ENCODE measurements around the gene BRD1. TPM values are rescaled to one million over a fixed set of nuclear protein-coding genes. Genes with fewer than 3 reads are reported as not detected.

The BRD1 gene
- total RNA-seq, 8 experiments from 2014 or later: 19.1 to 44.4 (median 27.5) TPM

DNA sequence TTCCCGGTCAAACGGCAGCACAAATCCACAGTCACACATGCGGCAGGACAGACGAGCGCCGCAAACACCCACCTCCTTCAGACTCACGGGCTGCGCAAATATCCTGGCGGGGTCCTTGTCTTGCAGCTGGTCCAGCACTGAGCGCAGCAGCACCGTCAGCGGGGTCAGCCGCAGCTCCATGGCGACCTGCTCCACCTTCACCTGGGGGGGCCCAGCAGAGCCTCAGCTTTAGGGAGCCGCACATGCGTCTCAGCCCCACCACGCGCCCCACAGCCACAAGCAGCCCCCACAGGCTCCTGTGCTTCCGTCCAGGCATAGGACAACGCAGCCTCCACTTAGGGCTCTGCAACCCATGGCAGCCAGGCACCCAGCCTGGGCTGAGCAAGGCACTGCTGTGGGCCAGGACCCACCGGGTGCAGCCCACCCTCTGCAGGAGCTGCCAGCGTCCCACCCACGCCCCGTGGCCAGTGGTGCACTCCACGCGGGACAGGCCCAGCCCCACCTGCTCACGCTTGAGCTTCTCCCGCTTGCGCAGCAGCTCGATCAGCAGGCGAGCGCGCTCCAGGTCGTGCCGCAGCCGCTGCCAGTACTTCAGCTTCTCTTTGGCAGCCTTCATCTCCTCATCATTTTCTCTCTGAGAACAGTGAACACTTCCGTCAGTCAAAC lies 29.1 kb downstream of the BRD1 start:
- ATAC-seq (replicated peaks in 6 of 8): no peak
- in situ Hi-C loops (cut with MboI; ENCODE audit: low pct_unique_long_range_greater_than_20kb in 2 of 9, low sequenced_read_pairs in 9 of 9, unreplicated experiment in 9 of 9): loop anchor here in 1 of 9 experiments (25.0 kb wide), 1 partner anchor 114 kb away; the partner anchor contains the start of genes ALG12 and CRELD2
- Histone ChIP-seq H3K4me1 (replicated peaks in 1 of 2) (no peaks in the 10 kb centered on the region), H3K4me3 (no peak overlapping the region), H3K27ac (no peak overlapping the region)
- WGBS, 10 experiments: 89 to 100% (median 98%) methylated on average over 1 to 15 of the region's 37 CpGs; no CpG with 5 or more reads in 4 of the 10 experiments

DNA sequence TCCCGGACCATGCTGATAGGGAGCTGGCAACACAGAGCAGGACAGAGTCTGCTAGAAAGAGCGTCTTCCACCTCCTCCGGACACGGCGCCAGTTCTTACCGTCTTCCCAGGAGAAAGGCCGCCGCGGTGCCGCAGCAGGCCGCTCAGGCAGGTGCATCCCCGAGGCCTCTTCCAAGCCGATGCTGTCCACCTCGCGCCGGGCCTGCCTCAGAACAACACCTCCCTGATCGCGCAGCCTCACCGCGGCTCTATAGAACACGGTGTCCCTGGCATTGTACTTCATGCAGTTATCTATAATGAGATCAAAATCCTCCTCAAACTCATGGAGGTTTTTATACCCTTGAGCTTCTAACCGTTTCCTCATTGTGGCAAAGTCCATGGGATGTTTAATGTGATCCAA lies 30.0 kb downstream of the BRD1 start:
- H3K4me1 ChIP-seq (replicated peaks in 1 of 2): no peaks in the 10 kb centered on the region
- WGBS, 10 experiments: 40 to 100% (median 96%) methylated on average over 1 to 20 of the region's 22 CpGs; no CpG with 5 or more reads in 4 of the 10 experiments
- ATAC-seq (replicated peaks in 6 of 8): no peak
- no peak overlapping the region for H3K4me3 ChIP-seq
- H3K27ac ChIP-seq: no peak overlapping the region
- in situ Hi-C loops (cut with MboI; ENCODE audit: low pct_unique_long_range_greater_than_20kb in 2 of 9, low sequenced_read_pairs in 9 of 9, unreplicated experiment in 9 of 9): loop anchor here in 1 of 9 experiments (25.0 kb wide), 1 partner anchor 115 kb away; the partner anchor contains the start of genes ALG12 and CRELD2

DNA sequence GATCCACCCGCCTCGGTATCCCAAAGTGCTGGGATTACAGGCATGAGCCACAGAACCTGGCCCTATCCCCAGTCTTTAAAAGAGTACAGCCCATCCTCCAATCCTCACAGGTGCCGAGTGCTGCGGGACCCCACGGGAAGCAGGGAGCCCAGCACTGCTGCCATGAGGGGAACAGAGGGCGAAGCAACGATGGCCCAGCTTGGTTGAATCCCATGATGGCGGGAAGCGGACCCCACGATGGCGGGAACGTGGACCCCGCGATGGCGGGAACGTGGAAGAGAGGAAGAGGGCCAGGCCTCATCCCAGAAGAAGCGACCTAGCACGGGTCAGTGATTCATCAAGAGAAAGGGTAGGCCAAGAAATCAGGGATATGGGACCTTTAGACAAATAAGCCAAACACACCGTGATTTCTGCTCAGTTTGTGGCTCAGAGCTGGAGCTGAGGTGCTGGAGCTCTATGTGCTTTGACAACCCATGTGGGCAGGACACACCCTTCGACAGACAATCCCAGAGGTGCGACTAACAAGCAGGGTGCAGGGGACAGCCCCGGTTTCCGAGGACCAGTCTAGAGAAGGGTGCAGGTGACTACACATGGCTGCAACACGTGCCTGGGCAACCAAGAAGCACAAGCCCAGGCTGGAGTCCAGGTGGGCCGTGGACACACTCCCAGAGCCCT lies 30.9 kb downstream of the BRD1 start:
- no peak overlapping the region for H3K4me3 ChIP-seq
- no peaks in the 10 kb centered on the region for H3K4me1 ChIP-seq (replicated peaks in 1 of 2)
- in situ Hi-C loops (cut with MboI; ENCODE audit: low pct_unique_long_range_greater_than_20kb in 2 of 9, low sequenced_read_pairs in 9 of 9, unreplicated experiment in 9 of 9): loop anchor here in 1 of 9 experiments (25.0 kb wide), 1 partner anchor 116 kb away; the partner anchor contains the start of genes ALG12 and CRELD2
- no peak overlapping the region for H3K27ac ChIP-seq
- peak in 1 of 8 experiments; percentile 23 for ATAC-seq (replicated peaks in 6 of 8)
- WGBS, 10 experiments: 90 to 100% (median 97%) methylated on average over 1 to 22 of the region's 25 CpGs; no CpG with 5 or more reads in 3 of the 10 experiments

DNA sequence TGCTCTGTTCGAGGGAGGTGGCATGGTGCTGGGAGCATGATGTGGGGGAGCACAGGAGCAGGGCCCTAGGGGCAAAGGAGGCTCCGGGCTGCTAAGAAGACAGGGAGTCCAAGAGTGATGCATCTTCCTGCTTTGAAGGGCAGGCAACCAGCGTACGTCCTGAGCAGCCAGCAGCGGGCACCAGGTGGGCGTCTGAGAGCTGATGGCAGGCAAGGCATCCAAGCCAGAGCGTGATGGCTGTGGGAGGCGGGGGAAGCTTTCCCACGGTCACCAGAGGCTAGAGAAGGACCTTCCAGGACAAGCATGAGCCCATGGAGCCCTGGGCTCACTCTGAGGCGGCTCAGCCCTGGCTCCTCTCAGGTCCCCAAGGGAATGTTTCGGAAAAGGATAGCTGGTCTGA lies 32.2 kb downstream of the BRD1 start:
- Histone ChIP-seq H3K4me3 (no peak overlapping the region), H3K4me1 (replicated peaks in 1 of 2) (no peaks in the 10 kb centered on the region), H3K27ac (no peak overlapping the region)
- ATAC-seq (replicated peaks in 6 of 8): no peak
- WGBS, 10 experiments: 80 to 100% (median 94%) methylated on average over 1 to 6 of the region's 11 CpGs; no CpG with 5 or more reads in 3 of the 10 experiments
- in situ Hi-C loops (cut with MboI; ENCODE audit: low pct_unique_long_range_greater_than_20kb in 2 of 9, low sequenced_read_pairs in 9 of 9, unreplicated experiment in 9 of 9): loop anchor here in 1 of 9 experiments (25.0 kb wide), 1 partner anchor 117 kb away; the partner anchor contains the start of genes ALG12 and CRELD2

DNA sequence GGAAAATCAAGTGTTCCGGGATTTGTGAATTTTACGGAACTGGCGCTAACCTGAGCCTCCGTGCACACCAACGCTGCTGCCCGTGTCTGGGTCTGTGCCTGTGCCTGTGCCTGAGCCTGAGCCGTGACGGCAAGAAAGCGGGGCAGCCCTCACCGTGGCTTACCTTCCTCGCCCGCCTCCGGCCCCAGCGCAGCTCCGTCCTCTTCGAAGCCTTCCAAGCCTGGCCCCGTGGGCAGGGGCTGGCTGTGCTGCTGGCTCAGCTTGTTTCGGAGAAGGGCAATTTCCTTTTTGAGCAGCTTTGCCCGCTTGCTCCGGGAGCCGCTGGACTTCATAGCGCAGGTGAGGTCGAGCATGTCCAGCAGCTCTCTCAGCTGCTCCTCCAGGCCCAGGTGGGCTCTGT lies 33.8 kb downstream of the BRD1 start:
- Histone ChIP-seq H3K27ac (no peak overlapping the region), H3K4me3 (no peak overlapping the region), H3K4me1 (replicated peaks in 1 of 2) (no peaks in the 10 kb centered on the region)
- 78 to 100% (median 94%) methylated on average over 3 to 18 of the region's 23 CpGs; no CpG with 5 or more reads in 2 of the 10 experiments for WGBS, 10 experiments
- ATAC-seq (replicated peaks in 6 of 8): no peak
- in situ Hi-C loops (cut with MboI; ENCODE audit: low pct_unique_long_range_greater_than_20kb in 2 of 9, low sequenced_read_pairs in 9 of 9, unreplicated experiment in 9 of 9): loop anchor here in 1 of 9 experiments (25.0 kb wide), 1 partner anchor 118 kb away; the partner anchor contains the start of genes ALG12 and CRELD2

DNA sequence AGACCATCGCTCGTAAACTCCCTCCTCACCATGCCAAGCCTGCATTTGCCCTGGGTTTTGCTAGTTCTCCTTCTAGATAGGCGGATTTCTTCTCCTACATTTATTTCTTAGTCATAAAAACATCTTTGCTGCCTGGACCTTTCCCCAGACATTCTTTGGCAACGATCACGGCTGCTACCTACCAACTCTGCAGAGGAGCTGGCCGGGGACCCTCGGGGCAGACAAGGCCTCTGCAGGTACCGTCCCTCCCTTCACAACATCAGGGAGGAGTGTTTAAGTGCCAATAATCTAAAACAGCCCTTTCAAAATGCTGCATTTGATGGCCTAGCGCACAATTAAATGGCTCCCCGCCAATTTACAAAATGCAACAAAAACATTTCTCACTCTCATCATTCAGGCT lies 34.4 kb downstream of the BRD1 start:
- ATAC-seq (replicated peaks in 6 of 8): no peak
- H3K27ac ChIP-seq: no peak overlapping the region
- in situ Hi-C loops (cut with MboI; ENCODE audit: low pct_unique_long_range_greater_than_20kb in 2 of 9, low sequenced_read_pairs in 9 of 9, unreplicated experiment in 9 of 9): loop anchor here in 1 of 9 experiments (25.0 kb wide), 1 partner anchor 119 kb away; the partner anchor contains the start of genes ALG12 and CRELD2
- no peak overlapping the region for H3K4me3 ChIP-seq
- H3K4me1 ChIP-seq (replicated peaks in 1 of 2): no peaks in the 10 kb centered on the region
- 64 to 100% (median 94%) methylated on average over 1 to 9 of the region's 10 CpGs for WGBS, 10 experiments

DNA sequence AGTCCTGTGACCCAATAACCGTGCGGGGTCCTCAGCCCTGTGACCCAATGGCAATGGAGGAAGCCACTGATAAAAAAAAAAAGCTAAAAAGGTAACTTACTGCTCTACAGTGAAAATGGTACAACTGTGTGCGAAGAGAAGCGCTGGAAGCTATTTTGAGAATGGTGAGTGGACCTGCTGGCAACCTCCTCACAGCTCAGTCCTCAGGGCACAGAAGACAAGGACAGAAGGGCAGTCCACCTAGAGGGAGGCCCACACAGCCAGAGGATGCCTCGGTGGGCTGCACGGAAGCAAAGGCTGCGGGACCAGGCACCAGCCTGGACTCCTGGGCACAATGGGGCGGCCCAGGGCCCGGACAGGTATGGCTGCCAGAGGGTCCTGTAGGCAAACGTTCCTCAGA lies 35.6 kb downstream of the BRD1 start:
- no peak overlapping the region for H3K27ac ChIP-seq
- H3K4me1 ChIP-seq (replicated peaks in 1 of 2): no peaks in the 10 kb centered on the region
- WGBS, 10 experiments: 92 to 100% (median 94%) methylated on average over 1 to 10 of the region's 10 CpGs; no CpG with 5 or more reads in 2 of the 10 experiments
- in situ Hi-C loops (cut with MboI; ENCODE audit: low pct_unique_long_range_greater_than_20kb in 2 of 9, low sequenced_read_pairs in 9 of 9, unreplicated experiment in 9 of 9): loop anchor here in 1 of 9 experiments (25.0 kb wide), 1 partner anchor 120 kb away; the partner anchor contains the start of genes ALG12 and CRELD2
- ATAC-seq (replicated peaks in 6 of 8): no peak
- no peak overlapping the region for H3K4me3 ChIP-seq

DNA sequence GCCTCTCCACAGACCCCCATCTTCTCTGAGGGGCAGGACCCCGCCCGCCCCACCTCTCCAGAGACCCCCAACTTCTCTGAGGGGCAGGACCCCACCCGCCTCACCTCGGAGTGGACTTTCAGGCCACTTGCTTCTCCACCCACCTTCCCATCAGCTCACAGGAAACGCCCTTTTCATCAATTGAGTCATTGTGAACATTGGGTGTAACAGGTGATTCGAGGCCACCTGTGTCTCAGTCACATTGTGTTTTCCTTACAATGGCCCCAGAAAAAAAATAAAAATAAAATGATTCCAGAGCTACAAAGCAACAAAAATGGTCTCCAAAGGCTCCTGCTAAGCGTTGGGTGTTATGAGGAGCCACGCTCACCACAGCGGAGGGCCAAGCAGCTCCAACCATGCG lies 36.0 kb downstream of the BRD1 start:
- WGBS, 10 experiments: 40 to 100% (median 92%) methylated on average over 1 to 6 of the region's 10 CpGs; no CpG with 5 or more reads in 3 of the 10 experiments
- in situ Hi-C loops (cut with MboI; ENCODE audit: low pct_unique_long_range_greater_than_20kb in 2 of 9, low sequenced_read_pairs in 9 of 9, unreplicated experiment in 9 of 9): loop anchor here in 1 of 9 experiments (25.0 kb wide), 1 partner anchor 121 kb away; the partner anchor contains the start of genes ALG12 and CRELD2

DNA sequence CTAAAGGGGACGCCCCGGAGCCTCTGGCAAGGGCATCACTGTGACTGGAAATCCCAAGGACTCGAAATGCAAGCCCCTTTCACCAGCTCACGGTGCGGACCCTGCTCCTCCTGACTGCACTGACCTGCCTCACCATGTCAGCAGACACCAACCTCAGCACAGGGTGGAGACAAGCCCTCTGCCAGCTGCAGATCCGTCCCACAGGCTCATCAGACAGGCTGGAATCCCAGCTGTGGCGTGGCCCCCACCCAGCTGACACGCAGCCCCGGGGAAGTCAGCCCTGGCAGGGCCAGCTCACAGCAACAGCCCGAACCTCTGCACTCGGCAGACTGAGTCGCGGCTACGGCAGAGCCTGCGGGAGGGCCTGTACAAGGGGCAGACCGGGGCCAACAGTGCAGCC lies 36.8 kb downstream of the BRD1 start:
- Histone ChIP-seq H3K4me1 (replicated peaks in 1 of 2) (no peaks in the 10 kb centered on the region), H3K27ac (no peak overlapping the region), H3K4me3 (no peak overlapping the region)
- ATAC-seq (replicated peaks in 6 of 8): peak in 3 of 8 experiments; percentile 21 to 81 (median 70)
- 0 to 97% (median 90%) methylated on average over 1 to 6 of the region's 16 CpGs; no CpG with 5 or more reads in 5 of the 10 experiments for WGBS, 10 experiments
- in situ Hi-C loops (cut with MboI; ENCODE audit: low pct_unique_long_range_greater_than_20kb in 2 of 9, low sequenced_read_pairs in 9 of 9, unreplicated experiment in 9 of 9): loop anchor here in 1 of 9 experiments (25.0 kb wide), 1 partner anchor 121 kb away; the partner anchor contains the start of genes ALG12 and CRELD2

More for the DNA sequence above, 36.0 kb downstream of the BRD1 start:
- no peaks in the 10 kb centered on the region for H3K4me1 ChIP-seq (replicated peaks in 1 of 2)
- no peak overlapping the region for H3K27ac ChIP-seq
- no peak overlapping the region for H3K4me3 ChIP-seq
- no peak for ATAC-seq (replicated peaks in 6 of 8)

DNA sequence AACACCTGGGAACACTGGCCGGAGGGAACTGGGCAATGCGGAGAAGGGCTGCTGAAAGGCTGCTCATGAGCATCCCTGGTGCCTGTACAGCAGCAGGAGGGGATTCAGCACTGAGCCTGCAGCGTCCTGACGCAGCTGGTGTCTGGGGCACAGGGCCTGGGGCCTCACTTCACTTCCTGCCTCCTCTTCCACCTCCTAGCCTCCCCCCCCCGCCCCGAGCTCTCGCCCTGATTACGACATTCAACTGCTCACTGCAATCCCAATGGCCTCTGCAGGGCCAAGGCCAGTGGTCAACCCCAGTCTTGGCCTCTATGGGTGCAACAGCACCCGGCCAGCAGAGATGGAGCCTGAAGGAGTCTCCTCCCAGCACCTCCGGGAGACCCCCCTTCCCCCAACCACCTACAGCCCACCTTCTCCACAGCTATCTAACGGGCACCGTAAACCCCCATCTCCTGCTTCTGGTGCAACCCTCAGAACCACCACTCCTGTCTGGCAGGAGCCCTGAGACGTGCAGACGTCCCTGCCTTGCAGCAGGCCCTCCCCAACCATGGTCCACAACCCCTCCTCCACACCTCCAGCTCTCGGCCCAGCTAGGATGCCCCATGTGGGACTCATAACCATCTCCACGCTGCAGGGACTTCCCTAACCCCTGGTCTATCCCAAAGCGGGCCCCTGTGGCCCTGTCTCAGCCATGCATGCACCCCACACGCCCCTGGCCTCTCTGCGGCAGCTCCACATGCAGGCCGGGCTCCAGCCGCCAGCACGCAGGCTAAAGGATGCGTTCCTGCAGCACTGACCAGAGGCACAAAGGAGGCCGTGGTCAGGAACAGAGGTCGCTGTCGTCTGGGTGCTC lies 38.2 kb downstream of the BRD1 start:
- peak in 2 of 8 experiments; percentile 32 to 38 for ATAC-seq (replicated peaks in 6 of 8)
- in situ Hi-C loops (cut with MboI; ENCODE audit: low pct_unique_long_range_greater_than_20kb in 2 of 9, low sequenced_read_pairs in 9 of 9, unreplicated experiment in 9 of 9): loop anchor here in 1 of 9 experiments (25.0 kb wide), 1 partner anchor 123 kb away; the partner anchor contains the start of genes ALG12 and CRELD2

DNA sequence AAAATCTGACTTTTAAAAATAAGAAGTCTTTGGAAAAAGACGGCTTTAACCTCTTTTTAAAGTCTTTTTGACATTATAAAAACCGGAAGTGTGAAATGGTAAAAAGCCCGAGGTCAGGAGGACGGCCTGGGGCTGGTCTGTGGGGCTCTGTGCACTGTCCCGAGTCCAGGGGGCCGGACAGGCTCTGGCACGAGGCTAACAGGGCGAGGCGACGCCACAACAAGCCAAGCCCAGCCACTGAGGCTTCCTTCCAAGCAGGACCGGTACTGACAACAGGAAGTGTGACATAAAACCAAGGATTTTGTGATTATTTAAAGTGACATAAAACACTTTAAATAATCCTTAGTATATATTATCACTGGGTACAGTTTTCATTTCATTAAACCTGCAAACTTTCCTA lies 39.2 kb downstream of the BRD1 start:
- H3K4me3 ChIP-seq: no peak overlapping the region
- H3K27ac ChIP-seq: no peak overlapping the region
- peak in 2 of 8 experiments; percentile 30 for ATAC-seq (replicated peaks in 6 of 8)
- H3K4me1 ChIP-seq (replicated peaks in 1 of 2): no peaks in the 10 kb centered on the region
- in situ Hi-C loops (cut with MboI; ENCODE audit: low pct_unique_long_range_greater_than_20kb in 2 of 9, low sequenced_read_pairs in 9 of 9, unreplicated experiment in 9 of 9): loop anchor here in 1 of 9 experiments (25.0 kb wide), 1 partner anchor 124 kb away; the partner anchor contains the start of genes ALG12 and CRELD2
- WGBS, 10 experiments: 0 to 93% (median 48%) methylated on average over 1 to 11 of the region's 11 CpGs; no CpG with 5 or more reads in 1 of the 10 experiments

More for the DNA sequence above, 38.2 kb downstream of the BRD1 start:
- no peaks in the 10 kb centered on the region for H3K4me1 ChIP-seq (replicated peaks in 1 of 2)
- WGBS, 10 experiments: 67 to 100% (median 96%) methylated on average over 1 to 5 of the region's 26 CpGs; no CpG with 5 or more reads in 6 of the 10 experiments
- no peak overlapping the region for H3K27ac ChIP-seq
- no peak overlapping the region for H3K4me3 ChIP-seq

DNA sequence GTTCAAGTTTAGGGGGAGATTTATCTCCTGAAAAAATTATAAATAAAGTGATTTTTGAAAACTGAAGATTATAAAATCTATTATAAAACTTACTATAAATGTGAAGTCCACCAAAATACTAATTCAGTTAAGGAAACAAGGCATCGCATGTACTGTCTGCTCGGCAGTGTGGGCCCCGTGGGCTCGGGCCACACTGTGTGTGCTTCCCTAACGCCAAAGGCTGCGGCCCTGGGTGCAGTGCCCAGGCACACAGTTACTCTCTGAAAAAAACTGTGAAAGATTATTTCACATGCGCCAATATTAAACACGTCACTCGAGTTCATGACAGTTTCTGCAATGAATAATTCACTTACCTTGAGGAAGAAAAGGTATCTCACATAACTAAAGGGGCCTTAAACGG lies 39.8 kb downstream of the BRD1 start:
- no peak for ATAC-seq (replicated peaks in 6 of 8)
- in situ Hi-C loops (cut with MboI; ENCODE audit: low pct_unique_long_range_greater_than_20kb in 2 of 9, low sequenced_read_pairs in 9 of 9, unreplicated experiment in 9 of 9): loop anchor here in 1 of 9 experiments (25.0 kb wide), 1 partner anchor 124 kb away; the partner anchor contains the start of genes ALG12 and CRELD2
- 68 to 100% (median 94%) methylated on average over 1 to 10 of the region's 10 CpGs for WGBS, 10 experiments

More for the DNA sequence above, 39.8 kb downstream of the BRD1 start:
- no peaks in the 10 kb centered on the region for H3K4me1 ChIP-seq (replicated peaks in 1 of 2)
- H3K27ac ChIP-seq: no peak overlapping the region
- no peak overlapping the region for H3K4me3 ChIP-seq
